ENCODE measurements around the gene GSTT4.

GSTT4 gene

DNA sequence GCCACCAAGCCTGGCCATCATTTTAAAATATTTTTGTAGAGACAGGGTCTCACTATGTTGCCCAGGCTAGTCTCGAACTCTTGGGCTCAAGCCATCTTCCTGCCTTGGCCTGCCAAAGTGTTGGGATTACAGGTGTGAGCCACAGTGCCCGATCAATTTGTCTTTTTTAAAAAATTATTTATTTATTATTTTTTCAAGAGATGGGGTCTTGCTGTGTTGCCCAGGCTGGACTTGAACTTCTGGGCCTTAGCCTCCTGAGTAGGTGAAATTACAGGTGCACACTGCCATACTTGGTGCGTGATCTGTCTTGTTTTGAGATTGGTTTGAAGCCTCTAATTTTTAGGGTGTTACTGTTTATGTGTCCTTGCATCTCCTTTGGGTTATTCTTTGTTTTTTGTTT lies 16.1 kb upstream of the GSTT4 start:
- DNase-seq (ENCODE audit: low spot score) = no peak
- Histone ChIP-seq H3K27me3 (ENCODE audit: insufficient read depth, poor library complexity, severe bottlenecking) (no peaks in the 10 kb centered on the region), H3K4me3 (ENCODE audit: severe bottlenecking) (no peak overlapping the region), H3K4me1 (ENCODE audit: insufficient read depth, poor library complexity, severe bottlenecking) (no peaks in the 10 kb centered on the region), H3K36me3 (ENCODE audit: low read depth) (peaks cover 18% of the 10 kb centered on the region), H3K27ac (ENCODE audit: poor library complexity, severe bottlenecking) (no peak overlapping the region), H3K9me3 (ENCODE audit: severe bottlenecking) (peaks cover 3% of the 10 kb centered on the region)
- no peak for ATAC-seq (ENCODE audit: low read depth)
- TF ChIP-seq CTCF (IDR thresholded peaks at IDR 0.05; ENCODE audit: poor library complexity, severe bottlenecking) = no peak

DNA sequence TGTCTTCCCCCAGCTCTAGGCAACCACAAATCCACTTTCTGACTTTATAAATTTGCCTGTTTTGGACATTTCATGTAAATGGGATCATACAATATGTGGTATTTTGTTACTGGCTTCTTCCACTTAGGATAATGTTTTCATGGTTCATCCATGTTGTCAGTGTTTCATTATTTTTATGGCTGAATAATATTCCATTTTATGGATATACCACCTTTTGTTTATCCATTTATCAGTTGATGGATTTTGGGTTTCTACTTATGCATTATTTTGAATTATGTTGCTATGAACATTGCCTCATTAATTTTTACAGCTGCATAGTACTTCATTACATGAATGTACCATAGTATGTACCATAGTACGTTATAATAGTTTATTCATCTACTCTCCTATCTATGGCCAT lies 10.9 kb upstream of the GSTT4 start:
- no peak for ATAC-seq (ENCODE audit: low read depth)
- no peak for TF ChIP-seq CTCF (IDR thresholded peaks at IDR 0.05; ENCODE audit: poor library complexity, severe bottlenecking)
- Histone ChIP-seq H3K9me3 (ENCODE audit: severe bottlenecking) (no peaks in the 10 kb centered on the region), H3K27ac (ENCODE audit: poor library complexity, severe bottlenecking) (no peak overlapping the region), H3K27me3 (ENCODE audit: insufficient read depth, poor library complexity, severe bottlenecking) (no peaks in the 10 kb centered on the region), H3K4me3 (ENCODE audit: severe bottlenecking) (no peak overlapping the region), H3K4me1 (ENCODE audit: insufficient read depth, poor library complexity, severe bottlenecking) (no peaks in the 10 kb centered on the region), H3K36me3 (ENCODE audit: low read depth) (peaks cover 10% of the 10 kb centered on the region)
- DNase-seq (ENCODE audit: low spot score) = no peak

DNA sequence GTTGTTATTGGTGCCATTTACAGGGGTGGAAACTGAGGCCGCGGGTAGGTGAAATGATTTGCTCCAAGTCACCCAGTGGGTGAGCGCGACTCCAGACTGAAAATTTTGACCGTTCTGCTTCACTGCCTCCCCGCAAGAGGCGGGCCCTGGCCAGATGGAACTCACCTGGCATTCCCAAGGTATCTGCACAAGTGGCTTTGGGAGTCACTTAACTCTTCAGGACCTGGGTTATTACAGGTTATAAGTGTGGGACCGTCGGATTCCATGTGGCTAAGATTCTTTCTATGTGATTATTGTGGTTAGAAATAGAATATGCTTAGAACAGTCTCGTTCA lies 6.4 kb upstream of the GSTT4 start:
- no peaks in the 10 kb centered on the region for H3K27me3 ChIP-seq (ENCODE audit: insufficient read depth, poor library complexity, severe bottlenecking)
- DNase-seq (ENCODE audit: low spot score) (no peak), ATAC-seq (ENCODE audit: low read depth) (peak; percentile 6; the same call in 2 of the 3 replicates)
- no peaks in the 10 kb centered on the region for H3K4me1 ChIP-seq (ENCODE audit: insufficient read depth, poor library complexity, severe bottlenecking)
- H3K36me3 ChIP-seq (ENCODE audit: low read depth) = peaks cover 7% of the 10 kb centered on the region
- TF ChIP-seq CTCF (IDR thresholded peaks at IDR 0.05; ENCODE audit: poor library complexity, severe bottlenecking) = no peak
- peak overlapping the region; percentile 44 for H3K27ac ChIP-seq (ENCODE audit: poor library complexity, severe bottlenecking)
- peak overlapping the region; percentile 58 for H3K4me3 ChIP-seq (ENCODE audit: severe bottlenecking)
- H3K9me3 ChIP-seq (ENCODE audit: severe bottlenecking) = no peaks in the 10 kb centered on the region

DNA sequence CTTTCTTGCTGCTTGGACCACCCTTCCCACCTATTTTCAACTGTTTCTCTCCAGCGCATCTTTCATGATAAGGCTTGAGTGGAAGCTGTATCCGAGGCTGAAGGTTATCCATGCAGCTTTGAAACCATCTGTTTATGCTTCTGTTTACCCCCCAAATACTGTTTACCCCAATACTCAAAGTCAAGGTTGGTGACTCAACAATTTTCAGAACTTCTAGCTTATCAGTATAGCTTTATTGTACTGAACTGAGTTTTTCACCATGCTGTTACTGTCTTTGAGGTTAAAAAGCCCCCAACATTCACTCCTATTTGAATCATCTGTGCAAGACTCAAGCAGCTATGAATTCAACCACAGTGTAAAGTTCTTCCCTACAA lies 4.8 kb upstream of the GSTT4 start:
- H3K4me3 ChIP-seq (ENCODE audit: severe bottlenecking) = no peak overlapping the region
- DNase-seq (ENCODE audit: low spot score) = no peak
- H3K4me1 ChIP-seq (ENCODE audit: insufficient read depth, poor library complexity, severe bottlenecking) = no peaks in the 10 kb centered on the region
- H3K36me3 ChIP-seq (ENCODE audit: low read depth) = peaks cover 7% of the 10 kb centered on the region
- H3K27me3 ChIP-seq (ENCODE audit: insufficient read depth, poor library complexity, severe bottlenecking) = no peaks in the 10 kb centered on the region
- H3K27ac ChIP-seq (ENCODE audit: poor library complexity, severe bottlenecking) = no peak overlapping the region
- ATAC-seq (ENCODE audit: low read depth) = no peak
- TF ChIP-seq CTCF (IDR thresholded peaks at IDR 0.05; ENCODE audit: poor library complexity, severe bottlenecking) = no peak
- H3K9me3 ChIP-seq (ENCODE audit: severe bottlenecking) = no peaks in the 10 kb centered on the region

- no peaks in the 10 kb centered on the region for H3K27me3 ChIP-seq (ENCODE audit: insufficient read depth, poor library complexity, severe bottlenecking)
- no peak overlapping the region for H3K4me3 ChIP-seq (ENCODE audit: severe bottlenecking)
- no peaks in the 10 kb centered on the region for H3K9me3 ChIP-seq (ENCODE audit: severe bottlenecking)
- no peaks in the 10 kb centered on the region for H3K4me1 ChIP-seq (ENCODE audit: insufficient read depth, poor library complexity, severe bottlenecking)
- peaks cover 7% of the 10 kb centered on the region for H3K36me3 ChIP-seq (ENCODE audit: low read depth)
- ATAC-seq (ENCODE audit: low read depth) (no peak), DNase-seq (ENCODE audit: low spot score) (no peak)
- H3K27ac ChIP-seq (ENCODE audit: poor library complexity, severe bottlenecking) = no peak overlapping the region
- TF ChIP-seq CTCF (IDR thresholded peaks at IDR 0.05; ENCODE audit: poor library complexity, severe bottlenecking) = no peak
These were observed 4.2 kb upstream of the GSTT4 start for GRCh38 chr22:24009227-24010017.
